GM12878 (cell line): ENCODE measurements around the gene GSTM5. TPM values are rescaled to one million over a fixed set of nuclear protein-coding genes. Genes with fewer than 3 reads are reported as not detected.

Source experiments
- ATAC-seq: fragments of 200-7000 bp; cut with Tn5 transposase; 3 replicates; pipeline ENCODE4 v1.9.1; 2020; ENCODE audit warnings: mild to moderate bottlenecking, moderate library complexity
- BruUV-seq: library from RNA; stranded (reverse); fragments of 400-500 nt; replicated peaks from 2 replicates; lab custom pipeline; 2021; lab: Mats Ljungman, UMichigan
- CTCF ChIA-PET: fragments of 300-600 bp; sonication (Branson Sonifier 250); formaldehyde crosslinking; extraction: SDS; loops from one replicate; lab custom pipeline; 2021; ENCODE audit warnings: inconsistent platforms; lab: Yijun Ruan, JAX
- POLR2A ChIA-PET: fragments of 350-600 bp; formaldehyde crosslinking; extraction: SDS; loops from one replicate; lab custom pipeline; 2021; ENCODE audit warnings: inconsistent platforms; lab: Charles Lee
- RAD21 ChIA-PET: fragments of 300-600 bp; sonication (Branson Sonifier 250); formaldehyde crosslinking; loops from one replicate; lab custom pipeline; 2023; ENCODE audit warnings: antibody characterized with exemption; ENCODE audit not compliant: unreplicated experiment; lab: Charles Lee
- SMC1A ChIA-PET: fragments of 300-600 bp; sonication (Branson Sonifier 250); formaldehyde crosslinking; loops from one replicate; lab custom pipeline; 2023; ENCODE audit not compliant: unreplicated experiment, uncharacterized antibody; lab: Charles Lee
- DNase-seq: peaks from one replicate; pipeline ENCODE4 v3.0.0-alpha.2; 2011; ENCODE audit warnings: low read depth, low spot score
- FAIRE-seq: peaks from 3 replicates; lab custom pipeline; 2011; peaks lifted over from hg19 to GRCh38; lab: Jason Lieb, UNC
- H2AFZ ChIP-seq: 2 replicates; pipeline ENCODE4 v1.6.0; 2011; ENCODE audit warnings: low read depth, low read length, control low read depth; ENCODE audit not compliant: control insufficient read depth
- H3K27ac ChIP-seq: 2 replicates; pipeline ENCODE4 v1.5.1; 2011; ENCODE audit warnings: control low read depth; ENCODE audit not compliant: control insufficient read depth, insufficient read depth
- H3K27me3 ChIP-seq, 2 experiments: replicated peaks in 1 of 2; 2 replicates each; pipeline versions ENCODE4 v1.6.0 to v1.6.1; 2011; ENCODE audit warnings: low read length in 1 of 2; ENCODE audit not compliant: control insufficient read depth in 2 of 2, insufficient read depth in 2 of 2
- H3K36me3 ChIP-seq, 2 experiments: 2 replicates each; pipeline ENCODE4 v1.5.1; 2011; ENCODE audit warnings: low read length in 1 of 2; ENCODE audit not compliant: control insufficient read depth in 2 of 2, insufficient read depth in 2 of 2
- H3K4me1 ChIP-seq: 2 replicates; pipeline ENCODE4 v1.6.1; 2011; ENCODE audit warnings: mild to moderate bottlenecking, low read length, moderate library complexity, mixed read lengths; ENCODE audit not compliant: control insufficient read depth, insufficient read depth
- H3K4me2 ChIP-seq: 2 replicates; pipeline ENCODE4 v1.6.0; 2011; ENCODE audit warnings: control low read depth; ENCODE audit not compliant: control insufficient read depth, insufficient read depth
- H3K4me3 ChIP-seq: fragments of 200-600 bp; sonication (generic); 2 replicates; pipeline ENCODE4 v1.5.1; 2016
- H3K79me2 ChIP-seq: 2 replicates; pipeline ENCODE4 v1.6.0; 2011; ENCODE audit warnings: low read length; ENCODE audit not compliant: control insufficient read depth, insufficient read depth
- H3K9ac ChIP-seq: 2 replicates; pipeline ENCODE4 v1.8.0; 2011; ENCODE audit warnings: low read length, control low read depth, mixed read lengths; ENCODE audit not compliant: control insufficient read depth, insufficient read depth
- H3K9me3 ChIP-seq: replicated peaks from 3 replicates; pipeline ENCODE4 v1.5.1; 2011; ENCODE audit warnings: mild to moderate bottlenecking, low read length; ENCODE audit not compliant: control insufficient read depth, insufficient read depth
- H4K20me1 ChIP-seq: 2 replicates; pipeline ENCODE4 v1.6.0; 2011; ENCODE audit not compliant: control insufficient read depth, insufficient read depth
- CBX3 ChIP-seq: fragments of 200-600 bp; sonication (generic); IDR thresholded peaks from 2 replicates; pipeline ENCODE4 v1.6.1; 2016; ENCODE audit warnings: low read depth, borderline replicate concordance
- DPF2 ChIP-seq: fragments of 450-650 bp; IDR thresholded peaks from 2 replicates; pipeline ENCODE4 v1.6.1; 2017; ENCODE audit warnings: mild to moderate bottlenecking
- HCFC1 ChIP-seq: fragments of 150-350 bp; IDR thresholded peaks from 2 replicates; pipeline ENCODE4 v1.6.1; 2014; ENCODE audit warnings: low read length
- HDAC2 ChIP-seq: fragments of 200-600 bp; sonication (generic); IDR thresholded peaks from 2 replicates; pipeline ENCODE4 v1.6.1; 2017
- MEF2A ChIP-seq: IDR thresholded peaks from 2 replicates; pipeline ENCODE4 v1.6.1; 2011; ENCODE audit warnings: low read depth, mild to moderate bottlenecking, low read length, moderate library complexity; ENCODE audit not compliant: insufficient read depth
- RBBP5 ChIP-seq: fragments of 200-600 bp; sonication (generic); conservative IDR thresholded peaks from 2 replicates; pipeline ENCODE4 v1.6.1; 2016
- SREBF2 ChIP-seq: IDR thresholded peaks from 2 replicates; pipeline ENCODE4 v1.6.1; 2012; ENCODE audit warnings: mild to moderate bottlenecking, low read length
- WGBS: methylation state at CpG from one replicate; pipeline ENCODE4 v1.1.6; 2016; ENCODE audit warnings: low lambda C conversion rate; ENCODE audit not compliant: insufficient replicate concordance, insufficient coverage; ENCODE audit errors: missing lambda C conversion rate; 5-methylcytosine and 5-hydroxymethylcytosine counted together
- in situ Hi-C: fragments of 300-500 bp; cut with MboI; formaldehyde crosslinking; loops from 9 replicates; pipeline ENCODE4 v1.14.3; 2018; ENCODE audit warnings: mixed read lengths
- intact Hi-C: fragments of 100-400 bp; cut with micrococcal nuclease; formaldehyde crosslinking; loops from one replicate; pipeline ENCODE4 v1.14.2; 2022; ENCODE audit not compliant: unreplicated experiment
- polyA plus RNA-seq, 11 experiments: library from polyadenylated mRNA; depleted of rRNA in 4 of 11; unstranded in 6 of 11; stranded (reverse) in 5 of 11; fragments of >200 nt; fragmentation: Nextera tagmentation in 4 of 11; fragmentation: Illumina TruSeq in 1 of 11; extraction: Ambion mirVana in 4 of 11; extraction: Trizol in 1 of 11; gene quantifications; 1 replicate in 1 of 11; 2 replicates in 10 of 11; pipeline versions ENCODE4 v1.2.1 to v1.2.3, GENCODE V29; 2011 to 2016; ENCODE audit warnings: inconsistent platforms in 2 of 11, missing spikeins in 2 of 11, low read depth in 1 of 11
- total RNA-seq, 4 experiments: library from RNA; depleted of rRNA in 3 of 4; stranded (reverse); fragments of >200 nt in 3 of 4; fragmentation: Illumina TruSeq in 1 of 4; extraction: Trizol in 1 of 4; gene quantifications; 2 replicates each; pipeline versions ENCODE4 v1.2.1 to v1.2.3, GENCODE V29; 2013 to 2021
- TF ChIP-seq, protein P1 (sequence below): fragments of 450-650 bp; formaldehyde crosslinking; IDR thresholded peaks from 2 replicates; pipeline ENCODE4 v1.5.0; 2022; ENCODE audit warnings: mild to moderate bottlenecking, missing genetic modification characterization

GSTM5 gene
- total and polyA plus RNA-seq, 10 of the 15 experiments (the other 5 are each of a cell fraction or from before 2014, with no cell fraction given), result 0.10 to 0.37 (median 0.26) TPM; not detected in 1

DNA sequence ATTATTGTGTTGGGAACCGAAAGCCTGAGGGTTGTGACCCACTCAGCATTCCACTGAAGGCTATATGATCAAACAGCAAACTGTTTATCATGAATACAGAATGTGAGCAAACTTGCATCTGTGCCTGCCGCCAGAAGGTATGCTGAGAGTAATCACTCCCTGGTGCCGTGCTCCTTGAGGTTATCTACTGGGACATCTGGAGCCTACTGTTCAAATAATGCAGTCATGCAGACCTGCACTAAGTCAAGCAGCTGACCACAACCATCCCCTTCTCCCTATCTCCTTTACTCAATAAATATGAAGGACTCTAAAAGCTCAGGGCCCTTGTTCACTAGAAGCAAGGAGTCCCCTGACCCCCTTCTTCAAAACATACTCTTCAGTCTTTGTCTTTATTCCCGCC lies 13.5 kb downstream of the GSTM5 start:
- 60% methylated on average over 4 of the region's 4 CpGs for WGBS
- CTCF ChIA-PET, result no interaction called here
- SMC1A ChIA-PET, result no interaction called here
- Histone ChIP-seq H4K20me1 (no peaks in the 10 kb centered on the region), H2AFZ (no peak overlapping the region), H3K36me3 (no peaks in the 10 kb centered on the region), H3K4me3 (no peak overlapping the region), H3K27ac (no peak overlapping the region), H3K9me3 (no peaks in the 10 kb centered on the region), H3K4me1 (no peaks in the 10 kb centered on the region), H3K4me2 (no peak overlapping the region), H3K27me3 (no peaks in the 10 kb centered on the region; a peak in 1 of 4 replicates), H3K79me2 (no peaks in the 10 kb centered on the region), H3K9ac (no peak overlapping the region)
- POLR2A ChIA-PET, result no interaction called here
- FAIRE-seq (no peak), DNase-seq (no peak), ATAC-seq (no peak)
- BruUV-seq, result no TSS peak
- RAD21 ChIA-PET, result no interaction called here
- no peak for TF ChIP-seq DPF2
- intact Hi-C loops, result no loop called here
- in situ Hi-C loops, result no loop called here

DNA sequence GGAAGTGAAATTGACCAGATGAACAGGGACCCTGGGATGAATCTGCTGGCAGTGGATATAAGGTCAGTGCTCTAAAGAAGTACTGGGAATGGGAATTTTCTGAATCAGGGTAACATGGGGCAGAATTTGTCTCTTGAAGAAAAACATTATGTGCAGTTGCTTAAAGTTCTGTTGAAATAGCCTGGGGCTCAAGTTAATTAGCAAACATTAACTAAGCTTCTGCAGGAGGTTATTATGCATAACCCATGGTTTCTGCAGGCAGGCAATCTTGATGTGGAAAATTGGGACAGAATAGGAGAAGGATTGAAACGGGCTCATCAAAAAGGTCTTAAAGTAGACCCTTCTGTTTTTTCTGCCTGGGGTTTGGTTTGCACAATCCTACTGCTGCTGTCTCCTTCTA lies 14.0 kb downstream of the GSTM5 start:
- no peak for ATAC-seq
- Histone ChIP-seq H3K79me2 (no peaks in the 10 kb centered on the region), H3K27me3 (no peaks in the 10 kb centered on the region; a peak in 1 of 4 replicates), H4K20me1 (no peaks in the 10 kb centered on the region)
- DNase-seq, result no peak
- TF ChIP-seq RBBP5, result no peak
- no peak for TF ChIP-seq CBX3
- TF ChIP-seq, protein P1, sequence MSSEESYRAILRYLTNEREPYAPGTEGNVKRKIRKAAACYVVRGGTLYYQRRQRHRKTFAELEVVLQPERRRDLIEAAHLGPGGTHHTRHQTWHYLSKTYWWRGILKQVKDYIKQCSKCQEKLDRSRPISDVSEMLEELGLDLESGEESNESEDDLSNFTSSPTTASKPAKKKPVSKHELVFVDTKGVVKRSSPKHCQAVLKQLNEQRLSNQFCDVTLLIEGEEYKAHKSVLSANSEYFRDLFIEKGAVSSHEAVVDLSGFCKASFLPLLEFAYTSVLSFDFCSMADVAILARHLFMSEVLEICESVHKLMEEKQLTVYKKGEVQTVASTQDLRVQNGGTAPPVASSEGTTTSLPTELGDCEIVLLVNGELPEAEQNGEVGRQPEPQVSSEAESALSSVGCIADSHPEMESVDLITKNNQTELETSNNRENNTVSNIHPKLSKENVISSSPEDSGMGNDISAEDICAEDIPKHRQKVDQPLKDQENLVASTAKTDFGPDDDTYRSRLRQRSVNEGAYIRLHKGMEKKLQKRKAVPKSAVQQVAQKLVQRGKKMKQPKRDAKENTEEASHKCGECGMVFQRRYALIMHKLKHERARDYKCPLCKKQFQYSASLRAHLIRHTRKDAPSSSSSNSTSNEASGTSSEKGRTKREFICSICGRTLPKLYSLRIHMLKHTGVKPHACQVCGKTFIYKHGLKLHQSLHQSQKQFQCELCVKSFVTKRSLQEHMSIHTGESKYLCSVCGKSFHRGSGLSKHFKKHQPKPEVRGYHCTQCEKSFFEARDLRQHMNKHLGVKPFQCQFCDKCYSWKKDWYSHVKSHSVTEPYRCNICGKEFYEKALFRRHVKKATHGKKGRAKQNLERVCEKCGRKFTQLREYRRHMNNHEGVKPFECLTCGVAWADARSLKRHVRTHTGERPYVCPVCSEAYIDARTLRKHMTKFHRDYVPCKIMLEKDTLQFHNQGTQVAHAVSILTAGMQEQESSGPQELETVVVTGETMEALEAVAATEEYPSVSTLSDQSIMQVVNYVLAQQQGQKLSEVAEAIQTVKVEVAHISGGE, result no peak
- no peak for TF ChIP-seq SREBF2
- no peak for TF ChIP-seq MEF2A
- no peak for TF ChIP-seq HCFC1
- no peak for TF ChIP-seq HDAC2
- TF ChIP-seq, all 136 proteins: peak for 0
- ChIA-PET CTCF (no interaction called here), RAD21 (no interaction called here), SMC1A (no interaction called here), POLR2A (no interaction called here)
- WGBS, result 0% methylated on average over 1 of the region's 1 CpG
- no peak overlapping the region for H3K9ac ChIP-seq
- BruUV-seq, result no TSS peak
- intact Hi-C loops, result no loop called here
- H3K4me2 ChIP-seq, result no peak overlapping the region
- no peaks in the 10 kb centered on the region for H3K4me1 ChIP-seq
- H3K27ac ChIP-seq, result no peak overlapping the region
- no peak overlapping the region for H3K4me3 ChIP-seq
- H3K36me3 ChIP-seq, result no peaks in the 10 kb centered on the region
- FAIRE-seq, result no peak
- no peak overlapping the region for H2AFZ ChIP-seq
- H3K9me3 ChIP-seq, result no peaks in the 10 kb centered on the region
- in situ Hi-C loops, result no loop called here
